MCF 10A (cell line): Measurements from ENCODE around the gene TSR1. TPM values are rescaled to one million over a fixed set of nuclear protein-coding genes. Genes with fewer than 3 reads are reported as not detected.

Experiments used
- BruUV-seq: library from RNA; stranded (reverse); fragments of 400-500 nt; replicated peaks from 2 replicates; lab custom pipeline; 2021; lab: Mats Ljungman, UMichigan
- CTCF ChIA-PET: fragments of 300-600 bp; sonication (Branson Sonifier 250); formaldehyde crosslinking; extraction: SDS; loops from one replicate; lab custom pipeline; 2021; ENCODE audit warnings: antibody characterized with exemption, inconsistent platforms; lab: Yijun Ruan, JAX
- POLR2A ChIA-PET: fragments of 300-600, 350-650 bp; sonication (Branson Sonifier 250); formaldehyde crosslinking; extraction: SDS; loops from one replicate; lab custom pipeline; 2020; ENCODE audit warnings: antibody characterized with exemption, inconsistent platforms; lab: Yijun Ruan, JAX
- DNase-seq: peaks from one replicate; pipeline ENCODE4 v3.0.0-alpha.2; 2018; ENCODE audit not compliant: unreplicated experiment
- H3K27ac Mint-ChIP-seq: one replicate; pipeline ENCODE4 v1.8.0; 2022; ENCODE audit warnings: mild to moderate bottlenecking, low read depth, mixed read lengths; ENCODE audit not compliant: unreplicated experiment
- H3K27me3 Mint-ChIP-seq: one replicate; pipeline ENCODE4 v1.8.0; 2022; ENCODE audit warnings: mixed read lengths; ENCODE audit not compliant: insufficient read depth, unreplicated experiment
- H3K36me3 Mint-ChIP-seq: one replicate; pipeline ENCODE4 v1.8.0; 2022; ENCODE audit warnings: mild to moderate bottlenecking, moderate library complexity, mixed read lengths; ENCODE audit not compliant: insufficient read depth, unreplicated experiment
- H3K4me1 Mint-ChIP-seq: one replicate; pipeline ENCODE4 v1.8.0; 2022; ENCODE audit warnings: mixed read lengths; ENCODE audit not compliant: insufficient read depth, unreplicated experiment
- H3K4me3 Mint-ChIP-seq: one replicate; pipeline ENCODE4 v1.8.0; 2022; ENCODE audit warnings: mild to moderate bottlenecking, moderate library complexity, mixed read lengths; ENCODE audit not compliant: unreplicated experiment
- H3K9me3 Mint-ChIP-seq: one replicate; pipeline ENCODE4 v1.8.0; 2022; ENCODE audit warnings: mixed read lengths; ENCODE audit not compliant: unreplicated experiment
- intact Hi-C: fragments of 100-400 bp; cut with micrococcal nuclease; formaldehyde crosslinking; loops from 2 replicates; pipeline ENCODE4 v1.14.1; 2022
- total RNA-seq: library from RNA; stranded (reverse); gene quantifications from 2 replicates; pipeline ENCODE4 v1.2.3, GENCODE V29; 2022
- TF ChIP-seq, protein P1 (sequence below): fragments of 200-600 bp; IDR thresholded peaks from one replicate; pipeline ENCODE4 v1.8.0; 2022; ENCODE audit warnings: antibody characterized with exemption, mild to moderate bottlenecking; ENCODE audit not compliant: unreplicated experiment

TSR1 gene
- total RNA-seq, 1 experiment from 2014 or later = 61.5 TPM

DNA sequence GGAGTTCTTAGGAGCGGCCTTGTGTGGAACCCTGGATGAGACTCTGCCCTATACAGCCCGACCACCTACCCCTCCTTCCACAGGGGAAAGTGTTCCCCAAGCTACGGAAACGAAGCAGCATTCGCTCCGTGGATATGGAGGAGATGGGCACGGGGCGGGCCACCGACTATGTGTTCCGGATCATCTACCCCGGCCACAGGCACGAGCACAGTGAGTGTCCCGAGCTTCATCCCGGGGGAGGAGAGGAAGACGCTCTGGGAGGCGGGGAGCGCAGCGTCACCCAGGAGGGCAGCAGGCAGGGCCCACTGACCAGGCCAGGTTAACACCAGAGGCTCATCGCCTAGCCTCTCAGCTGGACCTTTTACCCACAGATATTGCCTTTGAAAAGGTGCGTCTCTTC is 28.9 kb upstream of the TSR1 start:
- TF ChIP-seq, protein P1, sequence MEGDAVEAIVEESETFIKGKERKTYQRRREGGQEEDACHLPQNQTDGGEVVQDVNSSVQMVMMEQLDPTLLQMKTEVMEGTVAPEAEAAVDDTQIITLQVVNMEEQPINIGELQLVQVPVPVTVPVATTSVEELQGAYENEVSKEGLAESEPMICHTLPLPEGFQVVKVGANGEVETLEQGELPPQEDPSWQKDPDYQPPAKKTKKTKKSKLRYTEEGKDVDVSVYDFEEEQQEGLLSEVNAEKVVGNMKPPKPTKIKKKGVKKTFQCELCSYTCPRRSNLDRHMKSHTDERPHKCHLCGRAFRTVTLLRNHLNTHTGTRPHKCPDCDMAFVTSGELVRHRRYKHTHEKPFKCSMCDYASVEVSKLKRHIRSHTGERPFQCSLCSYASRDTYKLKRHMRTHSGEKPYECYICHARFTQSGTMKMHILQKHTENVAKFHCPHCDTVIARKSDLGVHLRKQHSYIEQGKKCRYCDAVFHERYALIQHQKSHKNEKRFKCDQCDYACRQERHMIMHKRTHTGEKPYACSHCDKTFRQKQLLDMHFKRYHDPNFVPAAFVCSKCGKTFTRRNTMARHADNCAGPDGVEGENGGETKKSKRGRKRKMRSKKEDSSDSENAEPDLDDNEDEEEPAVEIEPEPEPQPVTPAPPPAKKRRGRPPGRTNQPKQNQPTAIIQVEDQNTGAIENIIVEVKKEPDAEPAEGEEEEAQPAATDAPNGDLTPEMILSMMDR = no peak
- intact Hi-C loops = no loop called here
- Mint-ChIP-seq H3K4me3 (no peak overlapping the region), H3K9me3 (no peaks in the 10 kb centered on the region), H3K36me3 (peaks cover 42% of the 10 kb centered on the region), H3K4me1 (peaks cover 7% of the 10 kb centered on the region), H3K27me3 (no peaks in the 10 kb centered on the region), H3K27ac (no peak overlapping the region)
- no TSS peak for BruUV-seq
- POLR2A ChIA-PET = interaction anchor here (0.8 kb wide), 1 partner anchor 34 kb away, joined by 4 read pairs; no protein-coding TSS in a partner anchor
- no peak for DNase-seq
- CTCF ChIA-PET = interaction anchor here (0.6 to 1.3 kb wide), 2 partner anchors 42 to 51 kb away, joined by 3 to 4 read pairs; no protein-coding TSS in a partner anchor

DNA sequence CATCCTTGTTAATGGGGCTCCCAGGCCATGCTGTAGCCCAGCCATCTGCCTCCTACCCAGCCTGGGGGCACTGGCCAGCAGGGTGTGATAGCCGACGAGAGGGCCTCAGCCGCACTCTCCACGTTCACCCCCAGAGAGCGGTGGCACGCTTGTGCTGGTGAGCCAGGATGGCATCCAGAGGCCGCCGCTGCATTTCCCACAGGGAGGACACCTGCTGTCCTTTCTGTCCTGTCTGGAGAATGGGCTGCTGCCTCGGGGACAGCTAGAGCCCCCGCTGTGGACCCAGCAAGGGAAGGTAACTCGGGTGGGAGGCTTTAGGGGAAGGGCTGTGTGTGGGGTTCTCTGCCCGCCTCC is 28.5 kb upstream of the TSR1 start:
- TF ChIP-seq, protein P1 = no peak
- intact Hi-C loops = no loop called here
- ChIA-PET CTCF (interaction anchor here (0.6 to 1.3 kb wide), 2 partner anchors 43 to 51 kb away, joined by 3 to 4 read pairs; no protein-coding TSS in a partner anchor), POLR2A (no interaction called here)
- Mint-ChIP-seq H3K9me3 (no peaks in the 10 kb centered on the region), H3K4me1 (peaks cover 9% of the 10 kb centered on the region), H3K27ac (no peak overlapping the region), H3K27me3 (no peaks in the 10 kb centered on the region), H3K36me3 (peaks cover 39% of the 10 kb centered on the region), H3K4me3 (no peak overlapping the region)
- DNase-seq = no peak
- BruUV-seq = no TSS peak

DNA sequence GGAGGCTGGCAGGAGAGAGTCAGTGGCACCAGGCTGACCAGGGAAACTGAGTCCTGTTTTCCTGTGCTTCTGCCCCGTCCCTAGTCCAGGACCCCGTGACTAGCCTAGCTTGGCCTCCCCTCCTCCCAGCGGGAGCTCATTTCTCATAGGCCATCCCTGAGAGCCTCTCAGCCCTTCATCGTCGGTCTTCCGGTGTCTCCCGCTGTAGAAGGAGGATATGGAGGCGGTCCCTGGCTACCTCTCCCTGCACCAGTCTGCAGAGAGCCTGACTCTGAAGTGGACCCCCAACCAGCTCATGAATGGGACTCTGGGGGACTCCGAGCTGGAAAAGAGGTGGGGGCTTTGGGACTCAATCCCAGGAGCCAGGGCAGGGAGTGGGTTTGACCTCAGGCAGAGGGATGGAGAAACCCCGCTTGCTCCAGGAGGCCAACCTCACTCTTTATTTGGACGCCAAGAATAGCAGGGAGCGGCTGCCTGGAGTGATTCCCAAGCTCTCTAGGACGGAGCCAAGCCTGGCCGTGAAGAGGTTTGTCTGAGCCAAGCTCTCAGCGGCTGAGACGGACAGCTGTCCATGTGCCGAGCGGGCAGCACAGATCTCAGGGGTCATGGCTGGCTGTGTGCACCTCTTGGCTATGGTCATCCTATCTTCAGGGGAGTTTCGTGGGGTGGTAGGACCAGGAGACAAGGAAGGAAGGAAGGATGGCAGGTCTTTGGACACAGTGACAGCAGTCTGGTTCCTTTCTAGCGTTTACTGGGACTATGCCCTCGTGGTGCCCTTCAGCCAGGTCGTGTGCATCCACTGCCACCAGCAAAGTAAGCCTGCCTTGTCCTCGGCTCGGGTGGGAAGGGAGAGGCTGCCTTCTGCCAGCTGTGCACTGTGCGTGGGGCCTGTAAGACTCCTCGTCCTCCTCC is 27.9 kb upstream of the TSR1 start:
- POLR2A ChIA-PET = interaction anchor here (0.7 to 1.0 kb wide), 2 partner anchors 19 to 28 kb away, joined by 4 to 5 read pairs; no protein-coding TSS in a partner anchor
- Mint-ChIP-seq H3K27me3 (no peaks in the 10 kb centered on the region), H3K27ac (no peak overlapping the region), H3K4me3 (no peak overlapping the region), H3K4me1 (peaks cover 15% of the 10 kb centered on the region), H3K9me3 (no peaks in the 10 kb centered on the region), H3K36me3 (peaks cover 36% of the 10 kb centered on the region)
- CTCF ChIA-PET = interaction anchor here (0.6 to 4.0 kb wide), 5 partner anchors 11 to 1347 kb away, joined by 3 to 22 read pairs (median 4); no protein-coding TSS in a partner anchor
- no TSS peak for BruUV-seq
- DNase-seq = no peak
- intact Hi-C loops = no loop called here
- TF ChIP-seq, protein P1 = no peak

DNA sequence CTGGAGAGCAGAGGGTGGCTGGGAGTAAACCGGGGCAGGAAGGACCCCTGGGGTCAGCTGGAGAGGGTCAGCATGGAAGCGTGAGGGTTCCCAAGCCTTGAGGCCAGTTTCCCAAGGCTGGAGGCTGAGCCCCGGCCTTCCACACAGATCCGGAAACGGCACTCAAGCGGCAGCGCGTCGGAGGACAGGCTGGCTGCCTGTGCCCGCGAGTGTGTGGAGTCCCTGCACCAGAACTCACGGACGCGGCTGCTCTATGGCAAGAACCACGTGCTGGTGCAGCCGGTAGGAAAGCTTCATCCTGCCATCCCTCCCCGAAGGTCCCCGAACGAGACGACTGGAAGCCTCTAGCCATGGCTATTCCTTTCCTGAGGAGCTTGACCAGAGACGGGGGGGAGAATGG is 27.1 kb upstream of the TSR1 start:
- BruUV-seq = no TSS peak
- POLR2A ChIA-PET = interaction anchor here (0.7 to 1.0 kb wide), 2 partner anchors 20 to 29 kb away, joined by 4 to 5 read pairs; no protein-coding TSS in a partner anchor
- H3K36me3 Mint-ChIP-seq = peaks cover 39% of the 10 kb centered on the region
- H3K4me3 Mint-ChIP-seq = no peak overlapping the region
- DNase-seq = no peak
- TF ChIP-seq, protein P1 = no peak
- CTCF ChIA-PET = interaction anchor here (0.6 to 4.0 kb wide), 4 partner anchors 10 to 1348 kb away, joined by 3 to 22 read pairs (median 6); no protein-coding TSS in a partner anchor
- H3K27ac Mint-ChIP-seq = no peak overlapping the region
- H3K4me1 Mint-ChIP-seq = peaks cover 17% of the 10 kb centered on the region
- no peaks in the 10 kb centered on the region for H3K9me3 Mint-ChIP-seq
- no peaks in the 10 kb centered on the region for H3K27me3 Mint-ChIP-seq
- intact Hi-C loops = no loop called here
